ENCODE data around the gene RELL1. TPM values are rescaled to one million over a fixed set of nuclear protein-coding genes. Genes with fewer than 3 reads are reported as not detected.

Gene RELL1
- total and polyA plus RNA-seq, 4 donors = 1.8 to 47.4 (median 20.6) TPM

DNA sequence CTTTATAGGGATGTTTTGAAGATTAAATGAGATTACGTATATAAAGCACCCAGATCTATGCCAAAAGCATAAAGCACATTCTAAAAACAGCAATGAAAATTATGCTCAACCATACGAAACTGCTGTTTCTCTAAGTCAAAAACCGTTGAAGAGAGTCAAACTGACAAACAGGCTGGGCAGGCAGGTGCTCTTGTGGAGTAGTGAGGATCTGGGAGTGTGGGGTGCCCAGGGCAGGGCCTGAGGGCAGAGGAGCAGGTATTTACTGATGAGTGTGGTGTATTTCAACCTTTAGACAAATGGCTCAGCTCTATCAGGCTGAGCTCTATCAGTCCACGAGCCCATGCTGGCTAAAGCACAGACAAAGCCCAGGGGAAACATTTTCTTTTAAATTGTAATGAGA lies 40.4 kb downstream of the RELL1 start:
- no peak for ATAC-seq (ENCODE audit: insufficient read depth, low FRiP score)
- Histone ChIP-seq H3K4me3 (no peak overlapping the region), H3K4me1 (ENCODE audit: control insufficient read depth in 5 of 5, insufficient read depth in 5 of 5, low read length in 5 of 5) (peaks cover 0 to 13% (median 0%) of the 10 kb centered on the region in 5 donors), H3K27ac (ENCODE audit: low read depth in 1 of 2, low read length in 1 of 2) (no peak overlapping the region), H3K9me3 (ENCODE audit: control insufficient read depth in 4 of 4, insufficient read depth in 3 of 4, low read length in 3 of 4) (no peaks in the 10 kb centered on the region), H3K27me3 (ENCODE audit: control insufficient read depth in 3 of 3, insufficient read depth in 3 of 3, low read length in 2 of 3) (no peaks in the 10 kb centered on the region), H3K9ac (ENCODE audit: insufficient read depth in 1 of 2, low read length in 2 of 2) (no peak overlapping the region), H3K36me3 (ENCODE audit: control insufficient read depth in 4 of 4, insufficient read depth in 4 of 4, low read length in 4 of 4) (peaks cover 4 to 17% (median 11%) of the 10 kb centered on the region in 4 donors)
- 93 to 98% methylated on average over 4 of the region's 4 CpGs for WGBS, 2 donors
- no peak for DNase-seq
- TF ChIP-seq, protein P1, sequence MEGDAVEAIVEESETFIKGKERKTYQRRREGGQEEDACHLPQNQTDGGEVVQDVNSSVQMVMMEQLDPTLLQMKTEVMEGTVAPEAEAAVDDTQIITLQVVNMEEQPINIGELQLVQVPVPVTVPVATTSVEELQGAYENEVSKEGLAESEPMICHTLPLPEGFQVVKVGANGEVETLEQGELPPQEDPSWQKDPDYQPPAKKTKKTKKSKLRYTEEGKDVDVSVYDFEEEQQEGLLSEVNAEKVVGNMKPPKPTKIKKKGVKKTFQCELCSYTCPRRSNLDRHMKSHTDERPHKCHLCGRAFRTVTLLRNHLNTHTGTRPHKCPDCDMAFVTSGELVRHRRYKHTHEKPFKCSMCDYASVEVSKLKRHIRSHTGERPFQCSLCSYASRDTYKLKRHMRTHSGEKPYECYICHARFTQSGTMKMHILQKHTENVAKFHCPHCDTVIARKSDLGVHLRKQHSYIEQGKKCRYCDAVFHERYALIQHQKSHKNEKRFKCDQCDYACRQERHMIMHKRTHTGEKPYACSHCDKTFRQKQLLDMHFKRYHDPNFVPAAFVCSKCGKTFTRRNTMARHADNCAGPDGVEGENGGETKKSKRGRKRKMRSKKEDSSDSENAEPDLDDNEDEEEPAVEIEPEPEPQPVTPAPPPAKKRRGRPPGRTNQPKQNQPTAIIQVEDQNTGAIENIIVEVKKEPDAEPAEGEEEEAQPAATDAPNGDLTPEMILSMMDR (IDR thresholded peaks at IDR 0.05; ENCODE audit: control extremely low read depth, extremely low read depth) = no peak

GRCh38 chr4:37644962-37645361 lies 41.2 kb downstream of the RELL1 start:
- Histone ChIP-seq H3K4me3 (no peak overlapping the region), H3K27ac (ENCODE audit: low read depth in 1 of 2, low read length in 1 of 2) (no peak overlapping the region), H3K9me3 (ENCODE audit: control insufficient read depth in 4 of 4, insufficient read depth in 3 of 4, low read length in 3 of 4) (no peaks in the 10 kb centered on the region), H3K9ac (ENCODE audit: insufficient read depth in 1 of 2, low read length in 2 of 2) (no peak overlapping the region), H3K4me1 (ENCODE audit: control insufficient read depth in 5 of 5, insufficient read depth in 5 of 5, low read length in 5 of 5) (peaks cover 0 to 13% (median 0%) of the 10 kb centered on the region in 5 donors), H3K36me3 (ENCODE audit: control insufficient read depth in 4 of 4, insufficient read depth in 4 of 4, low read length in 4 of 4) (peaks cover 4 to 17% (median 11%) of the 10 kb centered on the region in 4 donors), H3K27me3 (ENCODE audit: control insufficient read depth in 3 of 3, insufficient read depth in 3 of 3, low read length in 2 of 3) (no peaks in the 10 kb centered on the region)
- TF ChIP-seq, protein P1 (IDR thresholded peaks at IDR 0.05; ENCODE audit: control extremely low read depth, extremely low read depth) = no peak
- 81 to 86% methylated on average over 9 of the region's 9 CpGs for WGBS, 2 donors
- ATAC-seq (ENCODE audit: insufficient read depth, low FRiP score) = no peak
- DNase-seq = no peak

DNA sequence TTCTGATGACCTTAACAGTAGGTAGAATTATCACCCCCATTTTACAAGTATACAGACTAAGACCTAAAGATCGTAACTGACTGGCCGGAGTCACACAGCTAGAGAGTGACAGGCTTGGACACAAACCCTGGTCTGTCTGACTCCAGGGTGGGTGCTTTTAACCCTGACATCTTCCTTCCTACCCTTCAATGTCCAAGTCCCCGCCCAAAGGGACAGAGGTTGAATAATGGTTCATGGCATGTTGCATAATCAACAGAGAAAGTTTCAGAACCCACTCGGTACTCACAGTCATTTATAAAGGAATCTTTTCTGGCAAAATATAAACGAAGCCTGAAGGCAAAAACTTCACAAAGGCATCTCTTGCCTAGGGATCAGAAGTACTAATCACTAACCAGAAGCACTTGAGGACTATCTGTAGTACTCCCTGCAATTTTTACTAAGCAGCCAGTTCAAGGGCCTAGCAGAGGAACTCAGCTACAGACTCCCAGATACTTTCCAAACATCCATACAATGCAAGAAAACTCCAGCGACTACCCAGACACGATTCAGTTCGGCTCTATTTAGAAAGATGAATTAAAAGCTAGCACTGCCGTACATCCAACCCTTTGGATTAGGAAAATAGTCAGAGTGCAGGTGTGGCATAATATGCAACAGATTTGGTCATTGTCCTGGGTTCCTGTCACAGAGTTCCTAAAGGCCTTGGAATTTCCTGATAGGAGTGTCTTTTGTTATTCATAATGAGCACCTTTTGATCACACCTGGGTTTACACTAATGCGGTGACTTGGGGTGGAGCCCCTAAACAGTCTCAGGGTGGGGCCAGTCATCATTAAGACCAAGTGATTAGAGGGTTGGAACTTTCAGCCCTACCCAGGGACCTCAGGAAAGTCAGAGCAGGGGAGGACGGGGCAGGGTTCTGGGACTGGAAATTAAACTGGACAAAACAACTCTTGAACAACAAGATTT lies 44.0 kb downstream of the RELL1 start:
- H3K27ac ChIP-seq (ENCODE audit: low read depth in 1 of 2, low read length in 1 of 2) = no peak overlapping the region
- TF ChIP-seq, protein P1 (IDR thresholded peaks at IDR 0.05; ENCODE audit: control extremely low read depth, extremely low read depth) = no peak
- H3K4me3 ChIP-seq = no peak overlapping the region
- H3K36me3 ChIP-seq (ENCODE audit: control insufficient read depth in 4 of 4, insufficient read depth in 4 of 4, low read length in 4 of 4) = peaks cover 0 to 14% (median 11%) of the 10 kb centered on the region in 4 donors
- H3K9me3 ChIP-seq (ENCODE audit: control insufficient read depth in 4 of 4, insufficient read depth in 3 of 4, low read length in 3 of 4) = no peaks in the 10 kb centered on the region
- peaks cover 0 to 10% (median 0%) of the 10 kb centered on the region in 5 donors for H3K4me1 ChIP-seq (ENCODE audit: control insufficient read depth in 5 of 5, insufficient read depth in 5 of 5, low read length in 5 of 5)
- peak in 1 of 3 donors; percentile 39 for DNase-seq
- no peak for ATAC-seq (ENCODE audit: insufficient read depth, low FRiP score)
- no peaks in the 10 kb centered on the region for H3K27me3 ChIP-seq (ENCODE audit: control insufficient read depth in 3 of 3, insufficient read depth in 3 of 3, low read length in 2 of 3)
- 70 to 78% methylated on average over 11 of the region's 11 CpGs for WGBS, 2 donors
- no peak overlapping the region for H3K9ac ChIP-seq (ENCODE audit: insufficient read depth in 1 of 2, low read length in 2 of 2)

All from lung (tissue), 12 donors.